Endothelial cell of umbilical vein (primary cell): ENCODE data around the gene PLA2G2D. TPM values are rescaled to one million over a fixed set of nuclear protein-coding genes. Genes with fewer than 3 reads are reported as not detected.

ENCODE experiments used
- BruUV-seq: library from RNA; stranded (reverse); fragments of 400-500 nt; replicated peaks from 2 replicates; lab custom pipeline; 2021; lab: Mats Ljungman, UMichigan
- CTCF ChIA-PET: fragments of 300-600, 350-600 bp; sonication (Branson Sonifier 250); formaldehyde crosslinking; loops from one replicate; lab custom pipeline; 2021; ENCODE audit warnings: antibody characterized with exemption, inconsistent platforms; lab: Charles Lee
- POLR2A ChIA-PET: fragments of 300-600, 350-600 bp; sonication (Branson Sonifier 250); formaldehyde crosslinking; loops from one replicate; lab custom pipeline; 2021; ENCODE audit warnings: antibody characterized with exemption, inconsistent platforms; lab: Charles Lee
- DNase-seq: peaks from one replicate; pipeline ENCODE4 v3.0.0-alpha.2; 2011; ENCODE audit warnings: low read depth, low spot score
- FAIRE-seq: peaks from 2 replicates; lab custom pipeline; 2011; peaks lifted over from hg19 to GRCh38; lab: Jason Lieb, UNC
- H2AFZ ChIP-seq: 2 replicates; pipeline ENCODE4 v1.6.0; 2012; ENCODE audit warnings: low read depth, low read length, control low read depth, inconsistent platforms
- H3K27ac ChIP-seq: 2 replicates; pipeline ENCODE4 v1.5.1; 2011; ENCODE audit warnings: low read depth, mild to moderate bottlenecking, control low read depth, low read length, moderate library complexity; ENCODE audit not compliant: insufficient read depth
- H3K27me3 ChIP-seq, 2 experiments: 2 replicates each; pipeline versions ENCODE4 v1.6.0 to v1.6.1; 2011; ENCODE audit warnings: low read length in 2 of 2, mixed read lengths in 1 of 2; ENCODE audit not compliant: control insufficient read depth in 2 of 2, insufficient read depth in 2 of 2
- H3K36me3 ChIP-seq, 2 experiments: 2 replicates in 1 of 2; 3 replicates in 1 of 2; pipeline ENCODE4 v1.5.1; 2011; ENCODE audit warnings: low read length in 2 of 2, mild to moderate bottlenecking in 1 of 2, moderate library complexity in 1 of 2; ENCODE audit not compliant: control insufficient read depth in 2 of 2, insufficient read depth in 2 of 2; ENCODE audit errors: extremely low read depth in 1 of 2
- H3K4me1 ChIP-seq: 3 replicates; pipeline ENCODE4 v1.5.1; 2011; ENCODE audit warnings: mild to moderate bottlenecking, low read length; ENCODE audit not compliant: control insufficient read depth, insufficient read depth; ENCODE audit errors: extremely low read depth
- H3K4me2 ChIP-seq: 2 replicates; pipeline ENCODE4 v1.6.1; 2011; ENCODE audit warnings: low read length, control low read depth, mixed read lengths; ENCODE audit not compliant: insufficient read depth
- H3K4me3 ChIP-seq, 3 experiments: fragments of 200-600 bp in 1 of 3; sonication (generic), shearing (Covaris generic) in 1 of 3; replicated peaks in 1 of 3; 2 replicates each; pipeline ENCODE4 v1.5.1; 2011 to 2016; ENCODE audit warnings: control low read depth in 3 of 3, low read length in 3 of 3, mild to moderate bottlenecking in 2 of 3, inconsistent platforms in 1 of 3, low read depth in 1 of 3, moderate library complexity in 1 of 3; ENCODE audit not compliant: insufficient read depth in 1 of 3
- H3K79me2 ChIP-seq: 2 replicates; pipeline ENCODE4 v1.6.0; 2012; ENCODE audit warnings: low read length, inconsistent platforms; ENCODE audit not compliant: control insufficient read depth, insufficient read depth
- H3K9ac ChIP-seq: replicated peaks from 2 replicates; pipeline ENCODE3; 2011; ENCODE audit warnings: low read length, control low read depth; ENCODE audit not compliant: insufficient read depth; ENCODE audit errors: extremely low read depth
- H3K9me1 ChIP-seq: replicated peaks from 3 replicates; pipeline ENCODE4 v1.6.0; 2011; ENCODE audit warnings: mild to moderate bottlenecking, low read length; ENCODE audit not compliant: control insufficient read depth, insufficient read depth; ENCODE audit errors: extremely low read depth
- H3K9me3 ChIP-seq: replicated peaks from 2 replicates; pipeline ENCODE4 v1.5.1; 2012; ENCODE audit warnings: low read length, inconsistent platforms; ENCODE audit not compliant: control insufficient read depth, insufficient read depth
- H4K20me1 ChIP-seq: replicated peaks from 2 replicates; pipeline ENCODE3; 2011; ENCODE audit warnings: mild to moderate bottlenecking, low read length; ENCODE audit not compliant: control insufficient read depth, insufficient read depth; ENCODE audit errors: extremely low read depth
- EZH2 ChIP-seq: IDR thresholded peaks from 2 replicates; pipeline ENCODE4 v1.6.1; 2012; ENCODE audit warnings: borderline replicate concordance, low read depth, mild to moderate bottlenecking, moderate library complexity, low read length, inconsistent platforms; ENCODE audit not compliant: severe bottlenecking
- FOS ChIP-seq: IDR thresholded peaks from 2 replicates; pipeline ENCODE4 v1.6.1; 2011; ENCODE audit warnings: mild to moderate bottlenecking, low read length, moderate library complexity, borderline replicate concordance; ENCODE audit not compliant: insufficient read depth
- JUN ChIP-seq: IDR thresholded peaks from 2 replicates; pipeline ENCODE4 v1.6.1; 2011; ENCODE audit warnings: borderline replicate concordance, low read depth; ENCODE audit not compliant: insufficient read length, insufficient read depth
- MYC ChIP-seq: IDR thresholded peaks from one replicate; pipeline ENCODE4 v1.6.1; 2011; ENCODE audit warnings: mild to moderate bottlenecking, low read depth, low read length
- dilution Hi-C: fragments of 300-500 bp; cut with MboI; formaldehyde crosslinking; loops from one replicate; pipeline ENCODE4 v1.15.0; 2019; ENCODE audit warnings: low sequenced_read_pairs; ENCODE audit not compliant: extremely low pct_ligation_motif_present
- intact Hi-C: fragments of 100-400 bp; cut with micrococcal nuclease; formaldehyde crosslinking; loops from one replicate; pipeline ENCODE4 v1.10.0; 2022
- polyA plus RNA-seq, 4 experiments: library from polyadenylated mRNA; depleted of rRNA in 3 of 4; stranded (reverse) in 3 of 4; unstranded in 1 of 4; fragments of >200 nt; gene quantifications; 2 replicates each; pipeline versions ENCODE4 v1.2.1 to v1.2.3, GENCODE V29; 2011 to 2012; ENCODE audit warnings: missing spikeins in 1 of 4
- total RNA-seq: library from RNA; stranded (reverse); gene quantifications from 2 replicates; pipeline ENCODE4 v1.2.3, GENCODE V29; 2021
- TF ChIP-seq, protein P1 (sequence below), 2 donors: IDR thresholded peaks; 1 replicate in 1 of 2; 2 replicates in 1 of 2; pipeline ENCODE4 v1.5.1; 2011; ENCODE audit warnings: low read length in 2 of 2, mild to moderate bottlenecking in 2 of 2, moderate library complexity in 2 of 2, control low read depth in 1 of 2, inconsistent platforms in 1 of 2, low read depth in 1 of 2; ENCODE audit not compliant: insufficient read depth in 1 of 2; ENCODE audit errors: extremely low read depth in 1 of 2
- TF ChIP-seq, protein P2 (sequence below): IDR thresholded peaks from 2 replicates; pipeline ENCODE4 v1.6.1; 2011; ENCODE audit not compliant: insufficient read depth, insufficient read length

PLA2G2D gene
- total and polyA plus RNA-seq, 2 donors (not counting 3 experiments of a cell fraction or from before 2014, with no cell fraction given) = not detected

DNA sequence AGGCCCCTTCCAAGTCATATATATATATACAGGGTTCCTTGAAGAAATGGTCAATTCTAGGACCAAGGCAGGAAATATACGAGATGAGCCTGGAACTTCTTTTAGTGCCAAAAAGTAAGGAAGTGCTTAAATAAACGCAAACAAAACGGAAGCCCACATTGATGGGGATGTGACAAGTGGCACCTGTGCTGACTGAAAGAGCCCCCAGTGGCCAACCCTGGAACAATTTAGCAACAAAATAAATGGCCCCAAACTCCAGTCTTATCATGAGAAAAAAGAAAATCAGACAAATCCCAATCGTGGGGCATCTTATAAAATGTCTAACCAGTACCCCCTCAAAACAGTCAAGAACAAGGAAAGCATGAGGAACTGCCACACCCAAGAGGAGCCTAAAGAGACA is 31.7 kb downstream of the PLA2G2D start:
- no peaks in the 10 kb centered on the region for H4K20me1 ChIP-seq
- H3K9ac ChIP-seq = no peak overlapping the region
- CTCF ChIA-PET = no interaction called here
- no peak overlapping the region for H3K4me3 ChIP-seq
- TF ChIP-seq EZH2 (no peak), JUN (no peak), FOS (no peak), MYC (no peak)
- TF ChIP-seq, protein P1, sequence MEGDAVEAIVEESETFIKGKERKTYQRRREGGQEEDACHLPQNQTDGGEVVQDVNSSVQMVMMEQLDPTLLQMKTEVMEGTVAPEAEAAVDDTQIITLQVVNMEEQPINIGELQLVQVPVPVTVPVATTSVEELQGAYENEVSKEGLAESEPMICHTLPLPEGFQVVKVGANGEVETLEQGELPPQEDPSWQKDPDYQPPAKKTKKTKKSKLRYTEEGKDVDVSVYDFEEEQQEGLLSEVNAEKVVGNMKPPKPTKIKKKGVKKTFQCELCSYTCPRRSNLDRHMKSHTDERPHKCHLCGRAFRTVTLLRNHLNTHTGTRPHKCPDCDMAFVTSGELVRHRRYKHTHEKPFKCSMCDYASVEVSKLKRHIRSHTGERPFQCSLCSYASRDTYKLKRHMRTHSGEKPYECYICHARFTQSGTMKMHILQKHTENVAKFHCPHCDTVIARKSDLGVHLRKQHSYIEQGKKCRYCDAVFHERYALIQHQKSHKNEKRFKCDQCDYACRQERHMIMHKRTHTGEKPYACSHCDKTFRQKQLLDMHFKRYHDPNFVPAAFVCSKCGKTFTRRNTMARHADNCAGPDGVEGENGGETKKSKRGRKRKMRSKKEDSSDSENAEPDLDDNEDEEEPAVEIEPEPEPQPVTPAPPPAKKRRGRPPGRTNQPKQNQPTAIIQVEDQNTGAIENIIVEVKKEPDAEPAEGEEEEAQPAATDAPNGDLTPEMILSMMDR (IDR thresholded peaks at IDR 0.05; ENCODE audit: extremely low read depth in 1 of 2, insufficient read depth in 1 of 2, low read depth in 1 of 2, low read length in 2 of 2) = peak in 1 of 2 donors; percentile 17
- TF ChIP-seq, protein P2, sequence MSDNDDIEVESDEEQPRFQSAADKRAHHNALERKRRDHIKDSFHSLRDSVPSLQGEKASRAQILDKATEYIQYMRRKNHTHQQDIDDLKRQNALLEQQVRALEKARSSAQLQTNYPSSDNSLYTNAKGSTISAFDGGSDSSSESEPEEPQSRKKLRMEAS = no peak
- H3K27me3 ChIP-seq = peaks cover 1 to 8% of the 10 kb centered on the region in 2 experiments
- no peaks in the 10 kb centered on the region for H3K79me2 ChIP-seq
- H3K4me2 ChIP-seq = no peak overlapping the region
- intact Hi-C loops (no loop called here), dilution Hi-C loops (no loop called here)
- H3K9me1 ChIP-seq = no peaks in the 10 kb centered on the region
- H3K4me1 ChIP-seq = no peaks in the 10 kb centered on the region
- no peak overlapping the region for H3K27ac ChIP-seq
- FAIRE-seq (no peak), DNase-seq (no peak)
- BruUV-seq = no TSS peak
- POLR2A ChIA-PET = no interaction called here
- no peak overlapping the region for H2AFZ ChIP-seq
- no peaks in the 10 kb centered on the region for H3K36me3 ChIP-seq
- H3K9me3 ChIP-seq = no peaks in the 10 kb centered on the region
